NB4 (cell line): Measurements from ENCODE around the gene CTDNEP1.

Experiments used
- DNase-seq: peaks from one replicate; pipeline ENCODE4 v3.0.0; 2010; ENCODE audit warnings: low read depth
- H3K4me3 ChIP-seq: one replicate; pipeline ENCODE4 v1.5.1; 2011; ENCODE audit warnings: mild to moderate bottlenecking, low read depth, low read length, moderate library complexity
- MYC ChIP-seq: IDR thresholded peaks from 2 replicates; pipeline ENCODE4 v1.6.1; 2011; ENCODE audit warnings: low read depth, low read length
- POLR2A ChIP-seq: IDR thresholded peaks from 2 replicates; pipeline ENCODE4 v1.6.1; 2011; ENCODE audit warnings: mild to moderate bottlenecking; ENCODE audit not compliant: insufficient read length; ENCODE audit errors: extremely low read depth
- TF ChIP-seq, protein P1 (sequence below): IDR thresholded peaks from 2 replicates; pipeline ENCODE4 v1.6.1; 2011; ENCODE audit warnings: low read depth, low read length
- TF ChIP-seq, protein P2 (sequence below): IDR thresholded peaks from one replicate; pipeline ENCODE4 v1.5.1; 2012; ENCODE audit warnings: low read depth, low read length

The CTDNEP1 gene

GRCh38 chr17:7236808-7237207 lies 14.7 kb downstream of the CTDNEP1 start:
- peak overlapping the region; percentile 62 for H3K4me3 ChIP-seq
- DNase-seq = no peak
- TF ChIP-seq, protein P1, sequence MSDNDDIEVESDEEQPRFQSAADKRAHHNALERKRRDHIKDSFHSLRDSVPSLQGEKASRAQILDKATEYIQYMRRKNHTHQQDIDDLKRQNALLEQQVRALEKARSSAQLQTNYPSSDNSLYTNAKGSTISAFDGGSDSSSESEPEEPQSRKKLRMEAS = no peak
- TF ChIP-seq MYC (no peak), POLR2A (no peak)
- TF ChIP-seq, protein P2, sequence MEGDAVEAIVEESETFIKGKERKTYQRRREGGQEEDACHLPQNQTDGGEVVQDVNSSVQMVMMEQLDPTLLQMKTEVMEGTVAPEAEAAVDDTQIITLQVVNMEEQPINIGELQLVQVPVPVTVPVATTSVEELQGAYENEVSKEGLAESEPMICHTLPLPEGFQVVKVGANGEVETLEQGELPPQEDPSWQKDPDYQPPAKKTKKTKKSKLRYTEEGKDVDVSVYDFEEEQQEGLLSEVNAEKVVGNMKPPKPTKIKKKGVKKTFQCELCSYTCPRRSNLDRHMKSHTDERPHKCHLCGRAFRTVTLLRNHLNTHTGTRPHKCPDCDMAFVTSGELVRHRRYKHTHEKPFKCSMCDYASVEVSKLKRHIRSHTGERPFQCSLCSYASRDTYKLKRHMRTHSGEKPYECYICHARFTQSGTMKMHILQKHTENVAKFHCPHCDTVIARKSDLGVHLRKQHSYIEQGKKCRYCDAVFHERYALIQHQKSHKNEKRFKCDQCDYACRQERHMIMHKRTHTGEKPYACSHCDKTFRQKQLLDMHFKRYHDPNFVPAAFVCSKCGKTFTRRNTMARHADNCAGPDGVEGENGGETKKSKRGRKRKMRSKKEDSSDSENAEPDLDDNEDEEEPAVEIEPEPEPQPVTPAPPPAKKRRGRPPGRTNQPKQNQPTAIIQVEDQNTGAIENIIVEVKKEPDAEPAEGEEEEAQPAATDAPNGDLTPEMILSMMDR = no peak

DNA sequence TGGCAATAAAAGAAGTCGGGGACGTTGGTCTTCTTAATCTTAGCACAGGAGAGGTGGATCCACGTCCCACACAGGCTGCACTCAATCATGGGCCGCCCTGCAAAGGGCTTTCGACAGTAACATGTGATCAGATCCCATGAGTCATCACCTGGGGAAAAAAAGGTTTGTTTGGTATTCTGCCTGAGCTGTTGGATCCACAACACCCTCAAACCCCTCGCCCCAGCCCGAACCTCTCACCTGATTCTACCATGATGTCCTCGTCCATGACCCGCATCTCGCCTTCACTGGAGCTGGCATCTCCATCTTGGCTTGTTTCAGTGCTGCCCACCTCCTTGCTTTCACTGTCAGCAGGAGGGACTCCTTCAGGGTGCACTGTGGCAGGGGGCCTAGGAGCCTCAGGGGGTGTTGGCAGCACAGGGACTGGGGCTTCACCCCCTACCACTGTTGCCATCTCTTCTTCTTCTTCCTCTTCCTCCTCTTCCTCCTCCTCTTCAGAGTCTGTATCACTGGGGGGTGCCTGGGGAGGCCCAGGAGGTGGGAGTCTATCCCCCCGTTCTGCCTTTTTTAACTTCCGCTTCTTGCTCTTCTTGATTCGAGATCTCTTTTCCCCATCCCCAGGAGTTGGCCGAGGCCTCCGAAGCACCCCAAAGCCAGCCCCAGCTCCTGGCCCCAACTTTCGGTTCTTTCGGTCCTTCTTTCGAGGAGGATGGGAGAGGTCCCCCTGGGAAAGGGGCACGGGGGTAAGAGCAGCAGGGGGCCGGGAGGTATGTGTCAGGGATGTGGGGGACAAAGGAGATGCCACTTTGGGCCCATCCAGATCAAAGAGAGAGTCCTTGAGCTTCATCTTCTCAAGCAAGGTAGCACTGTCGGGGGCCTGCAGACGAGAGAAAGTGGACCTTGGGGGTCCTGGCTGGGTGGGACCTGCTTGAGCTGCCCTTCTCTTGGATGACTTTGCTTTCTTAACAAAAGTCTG lies 15.6 kb downstream of the CTDNEP1 start:
- DNase-seq = no peak
- TF ChIP-seq, protein P2 = no peak
- TF ChIP-seq POLR2A (no peak), MYC (no peak)
- TF ChIP-seq, protein P1 = no peak
- H3K4me3 ChIP-seq = no peak overlapping the region

DNA sequence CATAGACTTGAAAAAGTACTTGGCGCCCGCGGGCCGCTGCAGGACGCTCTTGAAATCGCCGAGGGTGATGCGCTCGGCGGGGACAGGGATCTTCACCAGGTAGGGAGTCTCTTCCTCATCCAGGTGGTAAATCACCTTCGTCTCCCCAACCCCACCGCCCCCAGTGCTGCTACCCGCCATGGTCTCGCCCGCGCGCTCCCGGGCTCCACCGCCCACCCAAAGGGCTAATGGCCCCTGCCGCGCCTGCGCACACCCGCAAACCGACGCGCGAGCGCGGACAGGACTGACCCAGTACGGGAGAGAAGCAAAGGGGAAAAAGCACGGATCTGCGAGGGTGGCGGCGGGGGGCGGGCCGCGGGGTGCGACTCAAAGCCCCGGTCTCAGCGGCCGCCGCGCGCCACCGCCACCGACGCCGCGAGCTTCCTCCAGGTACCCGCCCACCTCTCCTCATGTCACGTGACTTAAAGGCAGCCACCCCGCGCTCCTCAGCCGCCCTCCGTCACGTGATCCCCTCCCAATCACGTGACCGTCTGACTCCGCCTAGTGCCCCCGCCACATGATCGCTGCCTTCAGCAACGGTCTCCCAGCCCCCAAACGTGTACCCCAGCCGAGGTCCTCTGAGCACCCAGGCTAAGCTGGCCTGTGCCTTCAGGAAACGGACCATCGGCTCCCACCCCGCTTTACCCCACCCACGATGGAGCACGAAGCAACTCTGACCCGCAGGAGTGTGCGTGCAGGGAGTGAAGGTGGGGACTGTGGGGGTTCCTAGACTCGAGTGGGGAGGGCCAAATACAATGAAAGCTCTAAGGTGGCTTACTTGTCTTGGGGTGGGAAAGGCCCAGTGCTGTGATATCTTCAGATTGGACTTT lies 17.2 kb downstream of the CTDNEP1 start, which contains the start of gene DVL2:
DVL2 (minus strand) TSS at position 435 of the 869 bp plus-strand sequence; CDS start at position 180, 255 bp downstream.
- TF ChIP-seq POLR2A (peak; percentile 53), MYC (peak; percentile 68; the same call in 1 of the 2 replicates)
- TF ChIP-seq, protein P1 = peak; percentile 98
- TF ChIP-seq, protein P2 = no peak
- peak; percentile 94 for DNase-seq
- H3K4me3 ChIP-seq = peak within 1 kb of the TSS; percentile 94

GRCh38 chr17:7233701-7234082 lies 17.8 kb downstream of the CTDNEP1 start:
- H3K4me3 ChIP-seq = peak overlapping the region; percentile 94
- no peak for DNase-seq
- TF ChIP-seq, protein P1 = no peak
- TF ChIP-seq, protein P2 = no peak
- TF ChIP-seq POLR2A = no peak
- TF ChIP-seq MYC = no peak

DNA sequence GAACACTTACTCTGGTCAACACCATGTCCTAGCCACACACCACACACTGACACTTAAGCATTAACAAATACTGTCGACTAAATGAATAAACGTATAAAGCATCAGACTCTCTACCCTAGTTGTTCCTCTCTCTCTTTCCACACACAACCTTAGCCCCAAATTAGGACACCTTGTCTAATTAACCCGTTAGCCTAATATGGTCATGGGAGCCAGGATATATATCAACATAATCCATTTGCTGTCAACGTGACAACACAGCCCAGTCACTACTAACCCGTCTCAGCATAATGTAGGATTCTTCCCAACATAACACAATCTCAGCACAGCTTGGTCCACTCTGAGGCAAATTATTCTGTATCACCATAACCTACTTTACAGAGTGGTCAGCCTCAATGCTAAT lies 19.4 kb downstream of the CTDNEP1 start:
- H3K4me3 ChIP-seq = peak overlapping the region; percentile 50

More for the DNA sequence above, 19.4 kb downstream of the CTDNEP1 start:
- TF ChIP-seq, protein P2 = no peak
- TF ChIP-seq POLR2A = no peak
- TF ChIP-seq, protein P1 = no peak
- TF ChIP-seq MYC = no peak
- DNase-seq = no peak
